ENCODE measurements around the gene STAM. TPM values are rescaled to one million over a fixed set of nuclear protein-coding genes. Genes with fewer than 3 reads are reported as not detected.

The STAM gene
- total and polyA plus RNA-seq, 10 of the 15 experiments (the other 5 are each of a cell fraction or from before 2014, with no cell fraction given): 8.8 to 15.9 (median 14.4) TPM

DNA sequence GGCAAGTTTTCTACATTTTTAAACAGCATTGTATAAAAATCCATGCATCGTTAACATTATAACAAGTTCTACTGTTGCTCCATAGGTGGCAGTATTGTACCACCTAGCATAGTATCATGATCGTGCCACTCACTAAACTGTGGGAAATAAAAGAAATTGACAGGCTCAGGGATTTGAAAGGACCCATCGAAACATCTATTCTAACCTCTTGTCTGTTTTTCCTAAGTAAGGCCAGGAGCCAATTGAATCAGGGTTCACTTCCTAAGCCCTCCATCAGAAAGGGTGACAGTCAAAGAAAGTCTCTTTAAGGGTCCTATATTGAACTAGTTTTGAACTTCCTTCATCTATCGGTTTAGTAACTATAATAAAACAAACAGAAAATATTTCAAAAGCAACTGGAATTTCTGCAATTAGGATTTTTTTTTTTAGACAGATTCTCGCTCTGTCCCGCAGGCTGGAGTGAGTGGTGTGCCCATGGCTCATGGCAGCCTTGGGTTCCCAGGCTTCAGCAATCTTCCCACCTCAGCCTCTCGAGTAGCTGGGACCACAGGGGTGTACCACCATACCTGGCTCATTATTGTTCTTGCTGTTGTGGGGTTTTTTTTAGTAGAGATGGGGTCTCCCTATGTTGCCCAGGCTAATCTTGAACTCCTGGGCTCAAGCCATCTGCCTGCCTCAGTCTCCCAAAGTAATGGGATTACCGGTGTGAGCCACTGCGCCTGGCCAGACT, 36.2 kb upstream of the STAM start (continued):
- no peak for TF ChIP-seq POLR2AphosphoS5 (IDR thresholded peaks at IDR 0.05; ENCODE audit: low read length)
- TF ChIP-seq SREBF1 (IDR thresholded peaks at IDR 0.05; ENCODE audit: low read length): no peak
- TF ChIP-seq, protein P1, sequence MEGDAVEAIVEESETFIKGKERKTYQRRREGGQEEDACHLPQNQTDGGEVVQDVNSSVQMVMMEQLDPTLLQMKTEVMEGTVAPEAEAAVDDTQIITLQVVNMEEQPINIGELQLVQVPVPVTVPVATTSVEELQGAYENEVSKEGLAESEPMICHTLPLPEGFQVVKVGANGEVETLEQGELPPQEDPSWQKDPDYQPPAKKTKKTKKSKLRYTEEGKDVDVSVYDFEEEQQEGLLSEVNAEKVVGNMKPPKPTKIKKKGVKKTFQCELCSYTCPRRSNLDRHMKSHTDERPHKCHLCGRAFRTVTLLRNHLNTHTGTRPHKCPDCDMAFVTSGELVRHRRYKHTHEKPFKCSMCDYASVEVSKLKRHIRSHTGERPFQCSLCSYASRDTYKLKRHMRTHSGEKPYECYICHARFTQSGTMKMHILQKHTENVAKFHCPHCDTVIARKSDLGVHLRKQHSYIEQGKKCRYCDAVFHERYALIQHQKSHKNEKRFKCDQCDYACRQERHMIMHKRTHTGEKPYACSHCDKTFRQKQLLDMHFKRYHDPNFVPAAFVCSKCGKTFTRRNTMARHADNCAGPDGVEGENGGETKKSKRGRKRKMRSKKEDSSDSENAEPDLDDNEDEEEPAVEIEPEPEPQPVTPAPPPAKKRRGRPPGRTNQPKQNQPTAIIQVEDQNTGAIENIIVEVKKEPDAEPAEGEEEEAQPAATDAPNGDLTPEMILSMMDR (IDR thresholded peaks at IDR 0.05 in 2 of 3, conservative IDR thresholded peaks at IDR 0.05 in 1 of 3; ENCODE audit: control insufficient read depth in 2 of 3, extremely low read depth in 1 of 3, insufficient read depth in 1 of 3, low read depth in 3 of 3, low read length in 3 of 3): peak; percentile 74 to 88 (median 79)
- no peak for TF ChIP-seq ESRRA (IDR thresholded peaks at IDR 0.05; ENCODE audit: low read length)
- TF ChIP-seq BHLHE40 (IDR thresholded peaks at IDR 0.05; ENCODE audit: borderline replicate concordance in 1 of 2, low read depth in 2 of 2, low read length in 1 of 2): 0 out of 4 replicates have a peak, but pooled peaks of 1 of the 2 experiments have one; percentile 35
- no peak for TF ChIP-seq ZSCAN29 (IDR thresholded peaks at IDR 0.05)
- peak; percentile 77 for TF ChIP-seq SMC3 (IDR thresholded peaks at IDR 0.05; ENCODE audit: borderline replicate concordance, low read length)
- TF ChIP-seq, protein P2, sequence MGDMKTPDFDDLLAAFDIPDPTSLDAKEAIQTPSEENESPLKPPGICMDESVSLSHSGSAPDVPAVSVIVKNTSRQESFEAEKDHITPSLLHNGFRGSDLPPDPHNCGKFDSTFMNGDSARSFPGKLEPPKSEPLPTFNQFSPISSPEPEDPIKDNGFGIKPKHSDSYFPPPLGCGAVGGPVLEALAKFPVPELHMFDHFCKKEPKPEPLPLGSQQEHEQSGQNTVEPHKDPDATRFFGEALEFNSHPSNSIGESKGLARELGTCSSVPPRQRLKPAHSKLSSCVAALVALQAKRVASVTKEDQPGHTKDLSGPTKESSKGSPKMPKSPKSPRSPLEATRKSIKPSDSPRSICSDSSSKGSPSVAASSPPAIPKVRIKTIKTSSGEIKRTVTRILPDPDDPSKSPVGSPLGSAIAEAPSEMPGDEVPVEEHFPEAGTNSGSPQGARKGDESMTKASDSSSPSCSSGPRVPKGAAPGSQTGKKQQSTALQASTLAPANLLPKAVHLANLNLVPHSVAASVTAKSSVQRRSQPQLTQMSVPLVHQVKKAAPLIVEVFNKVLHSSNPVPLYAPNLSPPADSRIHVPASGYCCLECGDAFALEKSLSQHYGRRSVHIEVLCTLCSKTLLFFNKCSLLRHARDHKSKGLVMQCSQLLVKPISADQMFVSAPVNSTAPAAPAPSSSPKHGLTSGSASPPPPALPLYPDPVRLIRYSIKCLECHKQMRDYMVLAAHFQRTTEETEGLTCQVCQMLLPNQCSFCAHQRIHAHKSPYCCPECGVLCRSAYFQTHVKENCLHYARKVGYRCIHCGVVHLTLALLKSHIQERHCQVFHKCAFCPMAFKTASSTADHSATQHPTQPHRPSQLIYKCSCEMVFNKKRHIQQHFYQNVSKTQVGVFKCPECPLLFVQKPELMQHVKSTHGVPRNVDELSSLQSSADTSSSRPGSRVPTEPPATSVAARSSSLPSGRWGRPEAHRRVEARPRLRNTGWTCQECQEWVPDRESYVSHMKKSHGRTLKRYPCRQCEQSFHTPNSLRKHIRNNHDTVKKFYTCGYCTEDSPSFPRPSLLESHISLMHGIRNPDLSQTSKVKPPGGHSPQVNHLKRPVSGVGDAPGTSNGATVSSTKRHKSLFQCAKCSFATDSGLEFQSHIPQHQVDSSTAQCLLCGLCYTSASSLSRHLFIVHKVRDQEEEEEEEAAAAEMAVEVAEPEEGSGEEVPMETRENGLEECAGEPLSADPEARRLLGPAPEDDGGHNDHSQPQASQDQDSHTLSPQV (IDR thresholded peaks at IDR 0.05): no peak
- TF ChIP-seq TCF7 (IDR thresholded peaks at IDR 0.05; ENCODE audit: borderline replicate concordance): no peak
- no peak for TF ChIP-seq ASH2L (IDR thresholded peaks at IDR 0.05; ENCODE audit: borderline replicate concordance, low read depth)
- no peak for TF ChIP-seq LARP7 (IDR thresholded peaks at IDR 0.05)
- no peak for TF ChIP-seq FOXM1 (IDR thresholded peaks at IDR 0.05; ENCODE audit: low read depth, low read length)
- TF ChIP-seq FOS (IDR thresholded peaks at IDR 0.05; ENCODE audit: borderline replicate concordance, extremely low read depth, insufficient read length): no peak
- TF ChIP-seq ZNF384 (IDR thresholded peaks at IDR 0.05; ENCODE audit: borderline replicate concordance, low read depth, low read length): no peak
- TF ChIP-seq EGR1 (IDR thresholded peaks at IDR 0.05; ENCODE audit: borderline replicate concordance in 1 of 2, low read depth in 2 of 2, low read length in 2 of 2): no peak
- TF ChIP-seq ETV6 (conservative IDR thresholded peaks at IDR 0.05 in 1 of 2, IDR thresholded peaks at IDR 0.05 in 1 of 2; ENCODE audit: borderline replicate concordance in 1 of 2, low read depth in 1 of 2): no peak
- TF ChIP-seq CHD1 (IDR thresholded peaks at IDR 0.05; ENCODE audit: low read depth, low read length): no peak
- no peak for TF ChIP-seq CEBPB (IDR thresholded peaks at IDR 0.05; ENCODE audit: borderline replicate concordance in 1 of 2, low read depth in 2 of 2, low read length in 2 of 2)
- TF ChIP-seq YBX1 (IDR thresholded peaks at IDR 0.05): no peak
- TF ChIP-seq, protein P3, sequence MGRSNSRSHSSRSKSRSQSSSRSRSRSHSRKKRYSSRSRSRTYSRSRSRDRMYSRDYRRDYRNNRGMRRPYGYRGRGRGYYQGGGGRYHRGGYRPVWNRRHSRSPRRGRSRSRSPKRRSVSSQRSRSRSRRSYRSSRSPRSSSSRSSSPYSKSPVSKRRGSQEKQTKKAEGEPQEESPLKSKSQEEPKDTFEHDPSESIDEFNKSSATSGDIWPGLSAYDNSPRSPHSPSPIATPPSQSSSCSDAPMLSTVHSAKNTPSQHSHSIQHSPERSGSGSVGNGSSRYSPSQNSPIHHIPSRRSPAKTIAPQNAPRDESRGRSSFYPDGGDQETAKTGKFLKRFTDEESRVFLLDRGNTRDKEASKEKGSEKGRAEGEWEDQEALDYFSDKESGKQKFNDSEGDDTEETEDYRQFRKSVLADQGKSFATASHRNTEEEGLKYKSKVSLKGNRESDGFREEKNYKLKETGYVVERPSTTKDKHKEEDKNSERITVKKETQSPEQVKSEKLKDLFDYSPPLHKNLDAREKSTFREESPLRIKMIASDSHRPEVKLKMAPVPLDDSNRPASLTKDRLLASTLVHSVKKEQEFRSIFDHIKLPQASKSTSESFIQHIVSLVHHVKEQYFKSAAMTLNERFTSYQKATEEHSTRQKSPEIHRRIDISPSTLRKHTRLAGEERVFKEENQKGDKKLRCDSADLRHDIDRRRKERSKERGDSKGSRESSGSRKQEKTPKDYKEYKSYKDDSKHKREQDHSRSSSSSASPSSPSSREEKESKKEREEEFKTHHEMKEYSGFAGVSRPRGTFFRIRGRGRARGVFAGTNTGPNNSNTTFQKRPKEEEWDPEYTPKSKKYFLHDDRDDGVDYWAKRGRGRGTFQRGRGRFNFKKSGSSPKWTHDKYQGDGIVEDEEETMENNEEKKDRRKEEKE (IDR thresholded peaks at IDR 0.05): no peak
- TF ChIP-seq TBL1XR1 (IDR thresholded peaks at IDR 0.05; ENCODE audit: low read depth, low read length): no peak
